T-helper 1 cell (primary cell): Measurements from ENCODE around the gene SIX2.
A peak's percentile ranks its signal among the peaks of the same experiment; 100 is the strongest.

Source experiments
- DNase-seq, 5 donors: peaks; one replicate each; pipeline ENCODE4 v3.0.0-alpha.2; 2012 to 2020

Gene SIX2

GRCh38 chr2:45018023-45018422 is 8.8 kb upstream of the SIX2 start:
- DNase-seq = no peak

GRCh38 chr2:45014831-45015230 is 5.6 kb upstream of the SIX2 start:
- DNase-seq = no peak

- peak in 1 of 5 donors; percentile 25 for DNase-seq
These were observed 4.9 kb upstream of the SIX2 start for GRCh38 chr2:45014016-45014702.

- no peak for DNase-seq
These were observed 4.2 kb upstream of the SIX2 start for GRCh38 chr2:45013229-45014015.

- DNase-seq = no peak
These were observed 3.5 kb upstream of the SIX2 start for GRCh38 chr2:45012733-45013132.

- DNase-seq = no peak
These were observed 2.7 kb upstream of the SIX2 start for GRCh38 chr2:45011621-45012602.

- no peak for DNase-seq
These were observed 1.9 kb upstream of the SIX2 start for GRCh38 chr2:45011121-45011520.

- DNase-seq = no peak
These were observed 1.4 kb upstream of the SIX2 start for GRCh38 chr2:45010702-45011012.

- no peak for DNase-seq
These were observed 863 bp upstream of the SIX2 start for GRCh38 chr2:45009928-45010701.

- peak in 1 of 5 donors; percentile 36 for DNase-seq
These were observed 739 bp downstream of the SIX2 start for GRCh38 chr2:45008296-45009129.

- DNase-seq = no peak
These were observed 1.3 kb downstream of the SIX2 start for GRCh38 chr2:45007961-45008295.

GRCh38 chr2:45006942-45007287 is 2.3 kb downstream of the SIX2 start:
- DNase-seq = no peak

- no peak for DNase-seq
These were observed 3.0 kb downstream of the SIX2 start for GRCh38 chr2:45006041-45006941.

GRCh38 chr2:45005261-45006002 is 3.8 kb downstream of the SIX2 start:
- no peak for DNase-seq

GRCh38 chr2:45004562-45005191 is 4.6 kb downstream of the SIX2 start:
- no peak for DNase-seq

- DNase-seq = no peak
These were observed 5.4 kb downstream of the SIX2 start for GRCh38 chr2:45003579-45004551.

GRCh38 chr2:45002686-45003085 is 6.6 kb downstream of the SIX2 start:
- no peak for DNase-seq

- DNase-seq = no peak
These were observed 7.3 kb downstream of the SIX2 start for GRCh38 chr2:45001869-45002385.
